Loucy (cell line): ENCODE results near the gene QPRT.

Experiments
- H2AFZ ChIP-seq: fragments of 200-600 bp; sonication (generic); 2 replicates; pipeline ENCODE4 v1.6.0; 2016; ENCODE audit warnings: antibody characterized with exemption, mild to moderate bottlenecking, low read length, moderate library complexity
- H3F3A ChIP-seq: fragments of 200-600 bp; 2 replicates; pipeline ENCODE4 v1.6.0; 2016; ENCODE audit warnings: antibody characterized with exemption, low read depth, mild to moderate bottlenecking
- H3K27me3 ChIP-seq: fragments of 200-600 bp; sonication (generic); 2 replicates; pipeline ENCODE4 v1.6.1; 2014; ENCODE audit warnings: low read length, mild to moderate bottlenecking; ENCODE audit not compliant: insufficient read depth, poor library complexity, severe bottlenecking
- H3K36me3 ChIP-seq: fragments of 200-600 bp; sonication (generic); 2 replicates; pipeline ENCODE4 v1.6.1; 2016; ENCODE audit warnings: low read length; ENCODE audit not compliant: insufficient read depth
- H3K4me1 ChIP-seq: fragments of 200-600 bp; sonication (generic); 2 replicates; pipeline ENCODE4 v1.5.1; 2014; ENCODE audit warnings: low read length, mild to moderate bottlenecking; ENCODE audit not compliant: insufficient read depth, poor library complexity, severe bottlenecking
- H3K4me2 ChIP-seq: fragments of 200-600 bp; sonication (generic); 2 replicates; pipeline ENCODE4 v1.6.0; 2014; ENCODE audit warnings: antibody characterized with exemption, low read length, low read depth, mild to moderate bottlenecking; ENCODE audit not compliant: poor library complexity, severe bottlenecking
- H3K4me3 ChIP-seq: fragments of 200-600 bp; sonication (generic); 2 replicates; pipeline ENCODE4 v1.5.1; 2014; ENCODE audit warnings: low read length, mild to moderate bottlenecking, mixed read lengths; ENCODE audit not compliant: poor library complexity, severe bottlenecking
- H3K79me2 ChIP-seq: fragments of 200-600 bp; sonication (generic); 2 replicates; pipeline ENCODE4 v1.6.1; 2014; ENCODE audit warnings: low read length; ENCODE audit not compliant: insufficient read depth
- H3K9ac ChIP-seq: fragments of 200-600 bp; sonication (generic); 2 replicates; pipeline ENCODE4 v1.6.0; 2014; ENCODE audit warnings: mild to moderate bottlenecking, low read depth, low read length, moderate library complexity; ENCODE audit not compliant: poor library complexity, severe bottlenecking
- H3K9me2 ChIP-seq: fragments of 200-600 bp; sonication (generic); replicated peaks from 2 replicates; pipeline ENCODE4 v1.6.1; 2016; ENCODE audit warnings: low read depth, low read length, mixed read lengths
- H3K9me3 ChIP-seq: fragments of 200-600 bp; sonication (generic); 2 replicates; pipeline ENCODE4 v1.6.1; 2014; ENCODE audit warnings: mild to moderate bottlenecking, antibody characterized with exemption, low read length, low read depth; ENCODE audit not compliant: insufficient read depth
- H4K20me1 ChIP-seq: fragments of 200-600 bp; sonication (generic); 2 replicates; pipeline ENCODE4 v1.6.0; 2014; ENCODE audit warnings: antibody characterized with exemption, low read length, mild to moderate bottlenecking; ENCODE audit not compliant: insufficient read depth, poor library complexity, severe bottlenecking
- EZH2phosphoT487 ChIP-seq: fragments of 200-600 bp; IDR thresholded peaks from 2 replicates; pipeline ENCODE4 v1.6.1; 2018; ENCODE audit warnings: antibody characterized with exemption, mild to moderate bottlenecking, moderate library complexity, borderline replicate concordance
- TF ChIP-seq, protein P1 (sequence below): fragments of 200-600 bp; sonication (generic); conservative IDR thresholded peaks from 2 replicates; pipeline ENCODE4 v1.5.1; 2014; ENCODE audit warnings: mild to moderate bottlenecking, antibody characterized with exemption, low read length

QPRT gene

DNA sequence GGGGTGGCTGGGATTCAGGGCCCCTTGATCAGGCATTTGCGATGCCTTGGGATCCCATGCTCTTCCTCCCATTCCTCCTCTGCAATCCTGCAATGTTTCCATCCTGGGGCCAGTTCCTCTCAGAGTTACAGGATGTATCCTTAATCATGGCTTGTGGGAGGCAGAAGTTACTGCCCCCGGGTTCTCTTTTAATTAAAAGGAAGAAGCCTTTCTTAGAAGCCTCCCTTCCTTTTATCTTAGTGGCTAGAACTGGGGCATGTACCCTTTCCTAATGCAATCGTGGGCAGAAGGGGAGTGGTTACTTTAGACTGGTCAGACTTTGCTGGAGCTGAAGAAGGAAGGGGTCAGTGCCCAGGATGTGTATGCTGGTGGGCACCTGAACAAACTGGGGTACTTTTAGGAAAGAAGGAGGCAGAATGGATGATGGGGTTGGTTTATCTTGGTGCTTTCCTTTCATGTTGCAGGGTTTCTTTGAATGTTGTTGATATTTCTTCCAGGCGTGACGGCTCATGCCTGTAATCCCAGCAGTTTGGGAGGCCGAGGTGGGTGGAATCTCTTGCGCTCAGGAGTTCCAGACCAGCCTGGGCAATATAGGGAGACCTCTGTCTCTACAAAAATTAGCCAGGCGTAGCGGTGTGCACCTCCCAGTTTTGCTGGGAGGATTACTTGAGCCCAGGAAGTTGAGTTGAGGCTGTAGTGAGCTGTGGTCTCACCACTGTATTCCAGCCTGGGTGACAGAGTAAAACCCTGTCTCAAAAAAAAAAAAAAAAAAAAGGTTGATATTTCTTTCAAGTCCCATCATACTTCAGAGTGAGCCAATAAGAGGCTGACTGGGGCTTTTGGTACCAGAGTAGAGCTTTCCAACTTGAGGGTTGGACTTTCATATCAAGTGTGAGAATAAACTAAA, 29.1 kb upstream of the QPRT start:
- Histone ChIP-seq H3K4me3 (no peak overlapping the region), H3K4me2 (peak overlapping the region; percentile 36), H3K36me3 (no peaks in the 10 kb centered on the region), H3K79me2 (no peaks in the 10 kb centered on the region), H3K27me3 (no peaks in the 10 kb centered on the region), H3K9me2 (no peaks in the 10 kb centered on the region), H3F3A (no peaks in the 10 kb centered on the region), H3K9ac (peak overlapping the region; percentile 38), H3K4me1 (peaks cover 28% of the 10 kb centered on the region), H4K20me1 (no peaks in the 10 kb centered on the region), H2AFZ (peak overlapping the region; percentile 74), H3K9me3 (no peaks in the 10 kb centered on the region)
- no peak for TF ChIP-seq EZH2phosphoT487
- TF ChIP-seq, protein P1, sequence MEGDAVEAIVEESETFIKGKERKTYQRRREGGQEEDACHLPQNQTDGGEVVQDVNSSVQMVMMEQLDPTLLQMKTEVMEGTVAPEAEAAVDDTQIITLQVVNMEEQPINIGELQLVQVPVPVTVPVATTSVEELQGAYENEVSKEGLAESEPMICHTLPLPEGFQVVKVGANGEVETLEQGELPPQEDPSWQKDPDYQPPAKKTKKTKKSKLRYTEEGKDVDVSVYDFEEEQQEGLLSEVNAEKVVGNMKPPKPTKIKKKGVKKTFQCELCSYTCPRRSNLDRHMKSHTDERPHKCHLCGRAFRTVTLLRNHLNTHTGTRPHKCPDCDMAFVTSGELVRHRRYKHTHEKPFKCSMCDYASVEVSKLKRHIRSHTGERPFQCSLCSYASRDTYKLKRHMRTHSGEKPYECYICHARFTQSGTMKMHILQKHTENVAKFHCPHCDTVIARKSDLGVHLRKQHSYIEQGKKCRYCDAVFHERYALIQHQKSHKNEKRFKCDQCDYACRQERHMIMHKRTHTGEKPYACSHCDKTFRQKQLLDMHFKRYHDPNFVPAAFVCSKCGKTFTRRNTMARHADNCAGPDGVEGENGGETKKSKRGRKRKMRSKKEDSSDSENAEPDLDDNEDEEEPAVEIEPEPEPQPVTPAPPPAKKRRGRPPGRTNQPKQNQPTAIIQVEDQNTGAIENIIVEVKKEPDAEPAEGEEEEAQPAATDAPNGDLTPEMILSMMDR, result no peak

- no peaks in the 10 kb centered on the region for H4K20me1 ChIP-seq
- H3K9me2 ChIP-seq, result no peaks in the 10 kb centered on the region
- H3K79me2 ChIP-seq, result no peaks in the 10 kb centered on the region
- no peaks in the 10 kb centered on the region for H3K27me3 ChIP-seq
- H3K9me3 ChIP-seq, result no peaks in the 10 kb centered on the region
- H3K36me3 ChIP-seq, result no peaks in the 10 kb centered on the region
- H3K4me2 ChIP-seq, result no peak overlapping the region
- peaks cover 23% of the 10 kb centered on the region for H3K4me1 ChIP-seq
- TF ChIP-seq, protein P1, result no peak
- TF ChIP-seq EZH2phosphoT487, result no peak
- no peaks in the 10 kb centered on the region for H3F3A ChIP-seq
- no peak overlapping the region for H2AFZ ChIP-seq
- H3K9ac ChIP-seq, result no peak overlapping the region
- no peak overlapping the region for H3K4me3 ChIP-seq
Measured at GRCh38 chr16:29650771-29651170, 28.2 kb upstream of the QPRT start.

GRCh38 chr16:29651774-29652349, 27.1 kb upstream of the QPRT start:
- H2AFZ ChIP-seq, result no peak overlapping the region
- no peaks in the 10 kb centered on the region for H3K36me3 ChIP-seq
- H3F3A ChIP-seq, result no peaks in the 10 kb centered on the region
- TF ChIP-seq, protein P1, result no peak
- TF ChIP-seq EZH2phosphoT487, result no peak
- H3K4me3 ChIP-seq, result no peak overlapping the region
- H4K20me1 ChIP-seq, result no peaks in the 10 kb centered on the region
- no peaks in the 10 kb centered on the region for H3K27me3 ChIP-seq
- no peak overlapping the region for H3K9ac ChIP-seq
- H3K4me2 ChIP-seq, result no peak overlapping the region
- no peaks in the 10 kb centered on the region for H3K79me2 ChIP-seq
- H3K9me3 ChIP-seq, result no peaks in the 10 kb centered on the region
- no peaks in the 10 kb centered on the region for H3K9me2 ChIP-seq
- H3K4me1 ChIP-seq, result peaks cover 20% of the 10 kb centered on the region
